DMS79 (cell line): ENCODE measurements around the gene DSP.

ENCODE experiments used
- DNase-seq: peaks from one replicate; lab custom pipeline; 2025; lab: John Stamatoyannopoulos, UW

The DSP gene

GRCh38 chr6:7559651-7560385 is 18.3 kb downstream of the DSP start:
- DNase-seq = no peak

DNA sequence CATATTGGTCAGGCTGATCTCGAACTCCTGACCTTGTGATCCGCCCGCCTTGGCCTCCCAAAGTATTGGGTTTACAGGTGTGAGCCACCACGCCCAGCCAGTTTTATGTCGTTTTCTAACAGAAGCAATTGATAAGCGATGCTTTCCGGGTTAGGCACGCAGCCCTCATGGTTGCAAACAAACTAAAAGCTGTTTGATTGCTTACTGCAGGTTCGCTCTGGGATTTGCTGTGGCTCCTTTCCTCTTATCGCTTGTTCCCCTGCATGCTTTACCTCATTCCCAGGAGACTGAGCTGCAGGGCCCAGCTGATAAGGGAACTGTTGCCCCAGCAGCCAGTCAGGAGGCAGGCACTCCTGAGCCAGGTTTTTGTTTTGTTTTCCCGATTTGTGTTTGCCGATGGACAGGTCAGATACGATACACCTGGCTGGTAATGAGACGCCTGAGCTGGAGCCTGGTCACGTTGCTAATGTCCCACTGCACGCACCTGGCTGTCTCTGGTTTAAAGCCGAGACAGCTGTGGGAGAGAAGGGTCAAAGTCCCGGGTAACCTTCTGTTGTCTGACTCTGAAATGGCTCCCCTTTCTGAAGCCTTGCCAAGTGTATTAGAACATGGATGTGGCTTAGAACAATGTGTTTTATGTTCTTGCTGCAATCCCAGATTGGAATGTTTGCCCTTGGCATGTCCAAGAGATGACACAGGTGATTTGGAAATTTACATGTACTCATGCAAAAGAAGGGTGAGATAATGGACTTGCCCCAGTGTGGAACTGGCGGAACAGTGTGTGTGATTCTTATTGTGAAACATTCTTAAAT is 19.9 kb downstream of the DSP start:
- peak; percentile 65 for DNase-seq

DNA sequence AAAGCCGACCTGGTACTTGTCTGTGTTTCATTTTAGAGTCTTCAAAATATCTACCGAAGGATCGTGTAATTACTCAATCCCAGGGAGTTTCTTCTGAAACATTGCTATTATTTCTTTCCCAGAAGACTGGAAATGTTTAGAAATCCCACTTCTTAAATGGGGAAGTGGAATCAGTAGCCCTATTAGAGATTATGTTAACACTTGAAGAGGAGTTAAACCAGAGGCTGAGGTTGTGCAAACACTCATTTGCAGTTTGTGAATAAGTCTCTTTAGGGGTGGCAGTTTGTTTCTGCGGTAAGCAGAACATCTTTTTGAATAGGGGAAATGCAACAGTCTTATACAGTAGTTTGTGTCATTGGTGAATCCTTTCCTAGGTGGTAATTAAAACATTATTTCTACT is 21.3 kb downstream of the DSP start:
- DNase-seq = no peak

DNA sequence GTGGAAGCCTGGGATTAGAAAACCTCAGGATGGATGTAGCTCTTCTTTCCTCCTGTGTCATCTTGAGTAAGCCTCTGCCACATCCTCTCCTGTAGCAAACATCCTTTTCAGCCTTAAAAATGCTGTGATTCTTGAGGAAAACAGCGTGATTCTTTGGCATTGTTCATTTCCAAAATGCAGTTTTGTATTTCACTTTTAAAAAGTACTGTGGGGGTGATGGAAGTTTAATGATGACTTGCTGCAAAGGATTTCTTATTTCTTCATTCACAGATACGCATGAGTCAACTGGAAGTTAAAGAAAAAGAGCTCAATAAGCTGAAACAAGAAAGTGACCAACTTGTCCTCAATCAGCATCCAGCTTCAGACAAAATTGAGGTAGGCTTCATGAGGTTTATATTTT is 24.6 kb downstream of the DSP start:
- no peak for DNase-seq

- no peak for DNase-seq
These were observed 25.2 kb downstream of the DSP start for GRCh38 chr6:7566617-7567173.

DNA sequence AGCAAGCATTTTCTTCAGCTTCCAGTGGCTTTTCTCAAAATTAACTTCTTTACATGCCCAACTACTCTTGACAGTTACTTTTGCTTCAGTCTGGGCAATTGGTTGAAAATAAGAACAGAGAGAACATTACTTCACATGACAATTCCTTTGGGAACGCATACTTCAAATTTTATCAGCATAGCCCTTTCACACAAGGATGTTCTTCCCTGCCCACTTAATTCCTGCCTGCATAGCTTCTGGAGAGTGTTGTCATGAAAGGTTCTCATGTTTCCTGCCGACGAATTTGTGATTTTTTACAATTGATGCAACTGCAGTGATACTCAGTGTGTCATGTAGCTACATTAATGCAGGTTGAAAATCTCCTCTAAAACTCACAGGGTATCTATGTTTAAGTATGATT is 26.6 kb downstream of the DSP start:
- no peak for DNase-seq

GRCh38 chr6:7569082-7569481 is 27.6 kb downstream of the DSP start:
- no peak for DNase-seq

DNA sequence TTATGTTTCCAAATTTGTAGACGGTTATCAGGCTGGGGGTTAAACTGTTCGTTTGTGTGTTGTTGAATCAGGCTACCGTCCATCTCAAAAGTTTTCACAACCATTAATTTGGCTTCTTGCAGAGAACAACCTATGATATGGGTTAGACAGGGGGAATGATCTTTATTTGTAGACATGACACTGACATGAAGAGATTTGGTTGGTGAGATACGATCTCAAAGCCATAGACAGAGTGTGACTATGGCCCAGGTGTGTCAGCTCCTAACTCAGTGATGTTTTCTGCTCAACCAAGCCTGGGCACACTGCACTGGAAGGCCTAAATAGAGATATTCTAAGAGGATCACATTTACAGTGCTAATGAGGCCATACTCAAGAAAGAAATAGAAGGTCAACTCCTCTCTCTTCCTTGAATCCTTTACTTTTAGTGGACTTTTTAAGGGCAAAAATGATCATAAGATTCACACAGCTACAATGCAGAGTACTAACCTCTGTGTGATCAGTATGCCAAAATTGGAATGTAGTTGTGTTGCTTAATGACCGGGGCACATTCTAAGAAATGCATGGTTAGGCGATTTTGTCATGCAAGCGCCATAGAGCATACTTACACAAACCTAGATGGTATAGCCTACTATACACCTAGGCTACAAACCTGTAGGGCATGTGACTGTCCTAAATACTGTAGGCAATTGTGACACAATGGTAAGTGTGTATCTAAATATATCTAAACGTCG is 30.9 kb downstream of the DSP start:
- DNase-seq = no peak

DNA sequence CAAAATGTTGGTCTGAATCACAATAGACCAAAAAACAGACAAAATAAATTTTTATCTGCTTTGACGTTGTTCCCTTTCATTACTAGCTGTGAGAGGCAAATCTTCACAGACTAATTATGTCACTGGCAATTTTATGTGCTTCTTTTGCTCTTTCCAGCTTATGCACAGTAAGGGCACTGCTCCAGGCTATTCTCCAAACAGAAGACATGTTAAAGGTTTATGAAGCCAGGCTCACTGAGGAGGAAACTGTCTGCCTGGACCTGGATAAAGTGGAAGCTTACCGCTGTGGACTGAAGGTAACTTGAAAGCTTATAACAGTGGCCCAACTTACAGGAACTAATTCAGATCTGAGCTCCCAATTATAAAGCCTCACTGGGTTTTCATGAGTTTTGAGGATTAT is 33.0 kb downstream of the DSP start:
- no peak for DNase-seq

DNA sequence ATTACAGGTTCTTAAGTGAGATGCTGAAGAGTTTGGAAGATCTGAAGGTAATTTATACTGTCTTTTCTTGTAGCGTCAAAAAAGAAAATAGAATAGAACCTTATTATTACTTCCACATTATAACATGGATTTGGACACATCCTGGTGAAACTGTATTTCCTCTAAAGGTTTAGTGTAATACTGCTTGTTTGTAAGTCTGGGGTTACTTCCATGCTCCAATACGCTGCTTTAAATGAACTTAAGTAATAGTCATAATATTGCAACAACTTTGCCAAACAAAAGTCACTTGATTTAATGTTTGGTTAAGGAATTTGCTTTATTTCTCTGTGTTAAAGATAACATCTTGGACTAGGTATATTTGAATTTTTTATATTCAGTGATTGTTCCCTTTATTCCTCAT is 37.0 kb downstream of the DSP start:
- no peak for DNase-seq

GRCh38 chr6:7578931-7579330 is 37.5 kb downstream of the DSP start:
- no peak for DNase-seq

DNA sequence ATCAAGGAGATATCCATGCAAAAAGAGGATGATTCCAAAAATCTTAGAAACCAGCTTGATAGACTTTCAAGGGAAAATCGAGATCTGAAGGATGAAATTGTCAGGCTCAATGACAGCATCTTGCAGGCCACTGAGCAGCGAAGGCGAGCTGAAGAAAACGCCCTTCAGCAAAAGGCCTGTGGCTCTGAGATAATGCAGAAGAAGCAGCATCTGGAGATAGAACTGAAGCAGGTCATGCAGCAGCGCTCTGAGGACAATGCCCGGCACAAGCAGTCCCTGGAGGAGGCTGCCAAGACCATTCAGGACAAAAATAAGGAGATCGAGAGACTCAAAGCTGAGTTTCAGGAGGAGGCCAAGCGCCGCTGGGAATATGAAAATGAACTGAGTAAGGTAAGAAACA is 38.4 kb downstream of the DSP start:
- DNase-seq = no peak

DNA sequence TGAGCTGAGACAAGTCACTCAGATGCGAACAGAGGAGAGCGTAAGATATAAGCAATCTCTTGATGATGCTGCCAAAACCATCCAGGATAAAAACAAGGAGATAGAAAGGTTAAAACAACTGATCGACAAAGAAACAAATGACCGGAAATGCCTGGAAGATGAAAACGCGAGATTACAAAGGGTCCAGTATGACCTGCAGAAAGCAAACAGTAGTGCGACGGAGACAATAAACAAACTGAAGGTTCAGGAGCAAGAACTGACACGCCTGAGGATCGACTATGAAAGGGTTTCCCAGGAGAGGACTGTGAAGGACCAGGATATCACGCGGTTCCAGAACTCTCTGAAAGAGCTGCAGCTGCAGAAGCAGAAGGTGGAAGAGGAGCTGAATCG is 39.1 kb downstream of the DSP start:
- no peak for DNase-seq

- DNase-seq = no peak
These were observed 39.6 kb downstream of the DSP start for GRCh38 chr6:7580927-7581618.

DNA sequence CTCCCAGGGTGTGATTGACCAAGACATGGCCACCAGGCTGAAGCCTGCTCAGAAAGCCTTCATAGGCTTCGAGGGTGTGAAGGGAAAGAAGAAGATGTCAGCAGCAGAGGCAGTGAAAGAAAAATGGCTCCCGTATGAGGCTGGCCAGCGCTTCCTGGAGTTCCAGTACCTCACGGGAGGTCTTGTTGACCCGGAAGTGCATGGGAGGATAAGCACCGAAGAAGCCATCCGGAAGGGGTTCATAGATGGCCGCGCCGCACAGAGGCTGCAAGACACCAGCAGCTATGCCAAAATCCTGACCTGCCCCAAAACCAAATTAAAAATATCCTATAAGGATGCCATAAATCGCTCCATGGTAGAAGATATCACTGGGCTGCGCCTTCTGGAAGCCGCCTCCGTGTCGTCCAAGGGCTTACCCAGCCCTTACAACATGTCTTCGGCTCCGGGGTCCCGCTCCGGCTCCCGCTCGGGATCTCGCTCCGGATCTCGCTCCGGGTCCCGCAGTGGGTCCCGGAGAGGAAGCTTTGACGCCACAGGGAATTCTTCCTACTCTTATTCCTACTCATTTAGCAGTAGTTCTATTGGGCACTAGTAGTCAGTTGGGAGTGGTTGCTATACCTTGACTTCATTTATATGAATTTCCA is 43.9 kb downstream of the DSP start:
- no peak for DNase-seq

- DNase-seq = no peak
These were observed 46.2 kb downstream of the DSP start for GRCh38 chr6:7587631-7588100.

GRCh38 chr6:7588506-7588905 is 47.0 kb downstream of the DSP start:
- no peak for DNase-seq

GRCh38 chr6:7589221-7589620 is 47.8 kb downstream of the DSP start:
- DNase-seq = no peak

- peak; percentile 61 for DNase-seq
These were observed 48.8 kb downstream of the DSP start, which contains the start of gene SNRNP48 for GRCh38 chr6:7589949-7590917. TSS of gene SNRNP48 (plus strand) at chr6:7590198. CDS start at chr6:7590258, 60 bp downstream.

DNA sequence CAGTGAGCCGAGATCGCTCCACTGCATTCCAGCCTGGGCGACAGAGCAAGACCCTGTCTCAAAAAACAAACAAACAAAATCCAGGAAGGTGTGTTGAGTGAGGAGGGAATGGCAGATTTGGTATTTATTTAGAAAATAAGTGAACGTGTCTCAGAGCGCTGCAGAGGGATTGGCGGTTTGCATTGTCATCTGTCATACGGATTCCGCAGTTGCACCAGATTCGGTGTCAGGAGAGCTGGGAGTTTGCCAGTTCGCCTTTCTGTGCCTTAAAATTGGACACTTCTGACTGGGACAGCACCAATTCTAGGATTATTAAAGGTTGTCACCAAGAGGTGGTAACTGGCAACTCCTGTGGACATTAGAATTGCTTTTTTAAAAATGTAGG is 49.4 kb downstream of the DSP start:
- DNase-seq = no peak
